Trophoblast cell (in vitro differentiated cells and primary cell): Measurements from ENCODE around the gene YWHAH.

ENCODE experiments used
- DNase-seq, 2 donors: peaks; one replicate each; pipeline ENCODE4 v3.0.0-alpha.2; 2016
- H2AFZ ChIP-seq: 2 replicates; pipeline ENCODE4 v1.6.1; 2013; ENCODE audit warnings: low read length, moderate library complexity, mild to moderate bottlenecking; ENCODE audit not compliant: insufficient read depth, poor library complexity
- H2AK5ac ChIP-seq: 2 replicates; pipeline ENCODE4 v1.6.1; 2013; ENCODE audit warnings: mild to moderate bottlenecking, low read length
- H2BK120ac ChIP-seq: 2 replicates; pipeline ENCODE4 v1.6.1; 2013; ENCODE audit warnings: low read length, mild to moderate bottlenecking, moderate library complexity; ENCODE audit not compliant: insufficient read depth, poor library complexity
- H2BK12ac ChIP-seq: 2 replicates; pipeline ENCODE4 v1.6.1; 2013; ENCODE audit warnings: mild to moderate bottlenecking, low read length, moderate library complexity
- H2BK5ac ChIP-seq: 2 replicates; pipeline ENCODE4 v1.6.1; 2013; ENCODE audit warnings: low read length, low read depth, moderate library complexity, mild to moderate bottlenecking; ENCODE audit not compliant: poor library complexity
- H3K14ac ChIP-seq: 2 replicates; pipeline ENCODE4 v1.6.1; 2013; ENCODE audit warnings: mild to moderate bottlenecking, low read length
- H3K18ac ChIP-seq: 2 replicates; pipeline ENCODE4 v1.6.1; 2013; ENCODE audit warnings: mild to moderate bottlenecking, low read length
- H3K23ac ChIP-seq: 2 replicates; pipeline ENCODE4 v1.6.1; 2013; ENCODE audit warnings: low read length
- H3K27ac ChIP-seq: 2 replicates; pipeline ENCODE4 v1.5.1; 2013; ENCODE audit warnings: low read depth, mild to moderate bottlenecking, inconsistent platforms, low read length, moderate library complexity
- H3K27me3 ChIP-seq: 2 replicates; pipeline ENCODE4 v1.6.1; 2013; ENCODE audit warnings: inconsistent platforms, mild to moderate bottlenecking, low read length, moderate library complexity; ENCODE audit not compliant: insufficient read depth
- H3K36me3 ChIP-seq, 2 experiments: 1 replicate in 1 of 2; 2 replicates in 1 of 2; pipeline ENCODE4 v1.6.1; 2013; ENCODE audit warnings: low read length in 2 of 2, mild to moderate bottlenecking in 2 of 2, moderate library complexity in 1 of 2; ENCODE audit not compliant: insufficient read depth in 2 of 2, control insufficient read depth in 1 of 2
- H3K4ac ChIP-seq: 2 replicates; pipeline ENCODE4 v1.6.1; 2013; ENCODE audit warnings: low read depth, mild to moderate bottlenecking, low read length, moderate library complexity
- H3K4me1 ChIP-seq, 2 experiments: 1 replicate in 1 of 2; 2 replicates in 1 of 2; pipeline ENCODE4 v1.6.1; 2013; ENCODE audit warnings: low read length in 2 of 2, mild to moderate bottlenecking in 2 of 2, moderate library complexity in 1 of 2; ENCODE audit not compliant: insufficient read depth in 2 of 2, control insufficient read depth in 1 of 2
- H3K4me2 ChIP-seq: 2 replicates; pipeline ENCODE4 v1.6.1; 2013; ENCODE audit warnings: inconsistent platforms, mild to moderate bottlenecking, low read length, moderate library complexity
- H3K4me3 ChIP-seq: 2 replicates; pipeline ENCODE4 v1.5.1; 2013; ENCODE audit warnings: mild to moderate bottlenecking, low read depth, low read length, inconsistent platforms
- H3K79me1 ChIP-seq: one replicate; pipeline ENCODE4 v1.6.1; 2013; ENCODE audit warnings: low read length
- H3K79me2 ChIP-seq: 2 replicates; pipeline ENCODE4 v1.6.1; 2013; ENCODE audit warnings: low read length, mild to moderate bottlenecking; ENCODE audit not compliant: control insufficient read depth, insufficient read depth, poor library complexity
- H3K9ac ChIP-seq: 2 replicates; pipeline ENCODE4 v1.6.1; 2013; ENCODE audit warnings: mild to moderate bottlenecking, low read length
- H3K9me3 ChIP-seq: 2 replicates; pipeline ENCODE4 v1.6.1; 2013; ENCODE audit warnings: low read depth, mild to moderate bottlenecking, control low read depth, inconsistent platforms, low read length; ENCODE audit not compliant: insufficient read depth
- H4K12ac ChIP-seq: 2 replicates; pipeline ENCODE4 v1.6.1; 2013; ENCODE audit warnings: low read depth, mild to moderate bottlenecking, low read length, moderate library complexity
- H4K8ac ChIP-seq: 2 replicates; pipeline ENCODE4 v1.6.1; 2013; ENCODE audit warnings: low read depth, mild to moderate bottlenecking, low read length, moderate library complexity
- H4K91ac ChIP-seq: one replicate; pipeline ENCODE4 v1.6.1; 2013; ENCODE audit warnings: low read depth, mild to moderate bottlenecking, low read length, moderate library complexity
- WGBS: extraction: QIAGEN DNeasy Blood & Tissue Kit; methylation state at CpG from one replicate; pipeline ENCODE4 v1.1.7; 2013; ENCODE audit warnings: missing lambda C conversion rate; ENCODE audit not compliant: insufficient read length, insufficient coverage; ENCODE audit errors: extremely low coverage; 5-methylcytosine and 5-hydroxymethylcytosine counted together

Gene YWHAH

GRCh38 chr22:31919730-31920129 lies 24.6 kb upstream of the YWHAH start:
- H2AFZ ChIP-seq, result no peak overlapping the region
- no peak overlapping the region for H4K8ac ChIP-seq
- no peak for DNase-seq
- no peak overlapping the region for H3K27ac ChIP-seq
- no peak overlapping the region for H2BK5ac ChIP-seq
- no peak overlapping the region for H2BK12ac ChIP-seq
- H3K4me2 ChIP-seq, result no peak overlapping the region
- no peak overlapping the region for H3K4me3 ChIP-seq
- H4K91ac ChIP-seq, result no peak overlapping the region
- H4K12ac ChIP-seq, result no peak overlapping the region
- H3K23ac ChIP-seq, result no peak overlapping the region
- no peak overlapping the region for H2BK120ac ChIP-seq
- no peak overlapping the region for H3K18ac ChIP-seq
- H3K36me3 ChIP-seq, result no peaks in the 10 kb centered on the region
- no peak overlapping the region for H3K9ac ChIP-seq
- no peaks in the 10 kb centered on the region for H3K9me3 ChIP-seq
- no peaks in the 10 kb centered on the region for H3K79me2 ChIP-seq
- H3K27me3 ChIP-seq, result no peaks in the 10 kb centered on the region
- no peaks in the 10 kb centered on the region for H3K79me1 ChIP-seq
- H3K4ac ChIP-seq, result no peak overlapping the region
- H3K4me1 ChIP-seq, result peaks cover 0 to 3% of the 10 kb centered on the region in 2 experiments
- no CpG with 5 or more reads among the region's 3 CpGs for WGBS
- no peak overlapping the region for H2AK5ac ChIP-seq
- H3K14ac ChIP-seq, result no peak overlapping the region

GRCh38 chr22:31920306-31920705 lies 24.0 kb upstream of the YWHAH start:
- H3K79me1 ChIP-seq, result no peaks in the 10 kb centered on the region
- H3K27ac ChIP-seq, result no peak overlapping the region
- H3K4me1 ChIP-seq, result peaks cover 0 to 2% of the 10 kb centered on the region in 2 experiments
- H3K14ac ChIP-seq, result no peak overlapping the region
- H4K12ac ChIP-seq, result no peak overlapping the region
- H3K4ac ChIP-seq, result no peak overlapping the region
- H3K27me3 ChIP-seq, result no peaks in the 10 kb centered on the region
- no peak overlapping the region for H2BK12ac ChIP-seq
- H3K9ac ChIP-seq, result no peak overlapping the region
- H3K18ac ChIP-seq, result no peak overlapping the region
- H2BK5ac ChIP-seq, result no peak overlapping the region
- H3K4me2 ChIP-seq, result no peak overlapping the region
- no peaks in the 10 kb centered on the region for H3K36me3 ChIP-seq
- H4K8ac ChIP-seq, result no peak overlapping the region
- no peak overlapping the region for H2AK5ac ChIP-seq
- H2AFZ ChIP-seq, result no peak overlapping the region
- no peak overlapping the region for H4K91ac ChIP-seq
- no peaks in the 10 kb centered on the region for H3K79me2 ChIP-seq
- no peaks in the 10 kb centered on the region for H3K9me3 ChIP-seq
- WGBS, result no CpG with 5 or more reads among the region's 3 CpGs
- no peak for DNase-seq
- H3K4me3 ChIP-seq, result no peak overlapping the region
- no peak overlapping the region for H2BK120ac ChIP-seq
- H3K23ac ChIP-seq, result no peak overlapping the region

GRCh38 chr22:31921106-31921505 lies 23.2 kb upstream of the YWHAH start:
- Histone ChIP-seq H4K12ac (no peak overlapping the region), H3K4ac (no peak overlapping the region), H3K4me1 (no peaks in the 10 kb centered on the region), H3K9ac (no peak overlapping the region), H3K79me2 (no peaks in the 10 kb centered on the region), H2BK120ac (no peak overlapping the region), H3K27ac (no peak overlapping the region), H2AFZ (no peak overlapping the region), H4K8ac (no peak overlapping the region), H3K14ac (no peak overlapping the region), H3K4me2 (no peak overlapping the region), H3K4me3 (no peak overlapping the region), H4K91ac (no peak overlapping the region), H3K27me3 (no peaks in the 10 kb centered on the region), H3K79me1 (no peaks in the 10 kb centered on the region), H2BK12ac (no peak overlapping the region), H2BK5ac (no peak overlapping the region), H3K23ac (no peak overlapping the region), H2AK5ac (no peak overlapping the region), H3K9me3 (no peaks in the 10 kb centered on the region), H3K18ac (no peak overlapping the region), H3K36me3 (no peaks in the 10 kb centered on the region)
- DNase-seq, result no peak
- WGBS, result no CpG with 5 or more reads among the region's 3 CpGs

GRCh38 chr22:31922534-31922933 lies 21.8 kb upstream of the YWHAH start:
- no CpG with 5 or more reads among the region's 6 CpGs for WGBS
- Histone ChIP-seq H3K18ac (no peak overlapping the region), H3K4ac (no peak overlapping the region), H3K79me1 (no peaks in the 10 kb centered on the region), H3K14ac (no peak overlapping the region), H3K79me2 (no peaks in the 10 kb centered on the region), H2BK5ac (no peak overlapping the region), H4K8ac (no peak overlapping the region), H3K9ac (no peak overlapping the region), H2BK12ac (no peak overlapping the region), H3K4me2 (no peak overlapping the region), H3K4me3 (no peak overlapping the region), H3K4me1 (no peaks in the 10 kb centered on the region), H4K12ac (no peak overlapping the region), H2AK5ac (no peak overlapping the region), H2BK120ac (no peak overlapping the region), H3K23ac (no peak overlapping the region), H3K36me3 (no peaks in the 10 kb centered on the region), H4K91ac (no peak overlapping the region), H3K27me3 (no peaks in the 10 kb centered on the region), H2AFZ (no peak overlapping the region), H3K27ac (no peak overlapping the region), H3K9me3 (no peaks in the 10 kb centered on the region)
- DNase-seq, result no peak
